HTR-8/SVneo (cell line): ENCODE measurements around the gene RALGAPB.
"Not testable (repeated sequence)": the region's sequence is repeated elsewhere in the genome, so short reads cannot be mapped to it uniquely, and the experiment has no call there.

ENCODE experiments used
- DNase-seq: peaks from one replicate; pipeline ENCODE4 v3.0.0; 2011; ENCODE audit warnings: low spot score, mixed read lengths; ENCODE audit not compliant: insufficient read length
- FAIRE-seq: peaks from 2 replicates; lab custom pipeline; 2011; peaks lifted over from hg19 to GRCh38; lab: Jason Lieb, UNC

Gene RALGAPB

DNA sequence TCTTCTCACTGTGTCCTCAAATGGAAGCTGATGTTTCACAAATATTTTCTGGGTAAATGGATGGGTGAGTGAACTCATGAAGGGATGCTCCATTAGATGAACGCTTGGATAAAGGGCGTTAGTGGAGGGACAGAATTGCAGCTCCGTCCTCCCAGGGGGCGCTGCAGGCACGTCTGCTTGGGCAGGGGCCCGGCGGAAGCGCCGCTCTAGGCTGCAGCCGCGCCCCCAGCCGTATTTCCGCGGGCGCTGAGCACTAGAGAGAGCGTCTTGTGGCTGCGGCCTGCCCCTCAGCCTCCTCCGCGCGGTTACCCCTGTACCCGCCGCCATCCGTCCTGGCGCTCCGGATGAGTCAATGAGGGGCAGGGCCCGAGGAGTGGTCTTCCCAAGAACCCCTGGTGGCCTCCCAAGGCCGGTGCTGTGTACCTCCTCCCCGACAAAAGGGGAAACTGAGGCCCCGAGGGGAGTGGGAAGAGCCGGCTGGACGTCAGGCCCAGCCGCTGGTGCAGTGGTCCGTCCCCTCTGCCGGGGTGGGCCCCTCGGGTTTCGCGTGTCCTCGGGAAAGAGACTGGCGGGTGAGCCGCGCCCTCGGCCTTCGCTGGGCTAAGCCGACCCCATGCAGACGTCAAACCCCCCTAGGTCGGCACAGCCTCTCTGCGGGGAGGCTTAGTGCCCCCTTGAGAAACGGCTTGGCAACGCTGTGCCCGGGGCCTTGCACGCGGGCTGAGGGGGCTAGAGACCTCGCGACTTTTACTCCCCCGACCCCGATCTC, 26.0 kb upstream of the RALGAPB start:
- DNase-seq: peak; percentile 91
- FAIRE-seq: peak; percentile 66

DNA sequence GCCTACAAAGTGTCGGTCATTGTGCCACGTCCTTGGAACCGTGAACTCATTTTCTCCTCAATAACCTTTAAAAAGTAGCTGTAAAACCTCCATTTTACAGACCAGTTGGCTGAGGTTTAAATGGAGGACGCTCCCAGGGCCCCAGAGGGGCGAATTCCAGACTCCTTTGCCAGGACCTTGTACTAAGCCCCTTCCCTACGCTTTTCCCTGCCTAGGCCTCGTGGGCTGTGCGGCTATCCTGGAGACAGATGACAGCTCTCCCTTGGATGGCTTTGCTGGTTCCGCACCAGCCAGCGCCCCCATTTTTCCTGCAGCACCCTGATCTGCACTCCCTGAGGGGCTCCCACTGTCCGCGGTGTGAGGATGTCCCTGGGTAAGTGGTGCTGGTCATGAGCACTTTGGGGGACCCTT, 25.4 kb upstream of the RALGAPB start:
- DNase-seq (no peak), FAIRE-seq (no peak)

DNA sequence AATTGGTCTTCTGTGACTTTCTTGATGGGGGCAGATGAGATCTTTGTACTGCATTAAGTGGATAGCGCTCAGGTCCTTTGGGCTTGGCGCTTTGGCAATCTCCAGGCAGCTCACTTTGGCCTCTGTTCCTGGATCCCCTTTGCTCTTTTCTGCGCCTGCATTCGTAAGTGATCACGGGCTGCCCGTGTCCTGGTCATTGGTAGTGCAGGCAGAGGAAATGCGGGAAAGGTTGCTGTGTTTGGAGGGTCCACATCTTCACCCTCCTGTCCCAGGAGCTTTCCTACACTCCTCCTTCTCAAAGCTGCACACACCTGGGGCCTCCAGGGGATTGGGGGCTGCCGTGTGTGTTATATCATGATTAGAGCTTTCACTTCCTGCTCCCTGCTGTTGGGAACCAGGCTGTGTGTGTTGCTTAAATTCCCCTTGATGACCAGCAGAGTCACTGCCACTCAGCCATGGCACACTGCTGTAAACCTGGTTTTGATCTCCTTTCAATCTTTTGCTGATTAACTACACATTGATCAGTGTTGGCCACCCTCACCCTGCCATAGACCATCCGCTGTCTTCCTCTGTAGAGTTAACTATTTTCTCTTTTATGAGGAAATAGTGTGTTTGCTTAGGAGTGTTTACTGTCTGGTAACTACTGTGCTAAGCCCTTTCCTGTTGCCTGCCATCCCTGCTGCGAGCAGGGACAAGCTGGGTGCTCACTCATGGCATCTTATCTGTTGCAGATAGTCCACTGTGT, 24.5 kb upstream of the RALGAPB start:
- FAIRE-seq: no peak

DNA sequence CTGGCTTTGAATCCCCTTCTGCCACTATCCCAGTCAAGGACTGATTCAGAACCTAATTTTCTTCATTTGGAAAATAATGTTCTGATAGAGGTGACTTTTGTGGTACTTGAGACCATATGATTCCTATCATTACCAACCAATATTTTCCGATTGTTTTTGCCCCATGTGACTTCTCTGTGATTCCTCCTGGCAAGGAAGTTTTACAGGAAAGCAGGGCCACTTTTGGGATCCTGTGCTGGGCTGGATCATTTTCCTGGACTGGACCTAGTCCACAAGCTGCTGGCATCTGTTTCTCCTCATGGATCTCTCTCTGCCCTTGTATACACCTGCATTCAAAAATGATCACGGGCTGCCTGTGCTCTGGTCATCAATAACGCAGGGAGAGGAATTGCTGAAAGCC, 23.6 kb upstream of the RALGAPB start:
- FAIRE-seq: no peak
- no peak for DNase-seq

More for the DNA sequence above, 24.5 kb upstream of the RALGAPB start:
- no peak for DNase-seq

DNA sequence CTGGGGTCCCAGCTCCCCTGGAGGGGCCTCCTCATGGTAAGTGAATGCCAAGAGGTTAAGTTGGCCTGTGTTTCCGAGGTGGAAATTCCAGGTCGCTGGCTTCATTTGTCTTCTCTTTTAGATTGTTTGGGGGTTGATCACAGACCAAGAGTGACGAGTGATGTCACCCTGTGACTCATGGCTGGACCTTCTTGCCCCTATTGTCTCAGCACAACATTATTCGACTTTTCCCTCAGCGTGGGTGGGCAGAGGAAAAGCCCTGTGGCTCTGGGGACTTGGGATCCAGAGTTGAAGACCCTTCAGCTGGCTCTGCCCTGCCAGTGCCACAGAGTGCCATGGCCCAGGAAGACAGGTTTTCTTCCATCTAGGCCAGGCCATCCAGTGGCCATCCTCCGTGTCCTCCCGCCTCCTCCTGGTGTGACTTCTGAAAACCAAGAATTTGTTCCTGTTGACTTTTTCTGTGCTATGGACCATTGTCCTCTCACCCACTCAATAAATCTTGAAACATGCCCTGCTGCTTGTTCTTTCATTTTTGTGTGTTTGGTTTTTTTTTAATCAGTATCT, 22.1 kb upstream of the RALGAPB start:
- peak; percentile 45 for DNase-seq
- no peak for FAIRE-seq

DNA sequence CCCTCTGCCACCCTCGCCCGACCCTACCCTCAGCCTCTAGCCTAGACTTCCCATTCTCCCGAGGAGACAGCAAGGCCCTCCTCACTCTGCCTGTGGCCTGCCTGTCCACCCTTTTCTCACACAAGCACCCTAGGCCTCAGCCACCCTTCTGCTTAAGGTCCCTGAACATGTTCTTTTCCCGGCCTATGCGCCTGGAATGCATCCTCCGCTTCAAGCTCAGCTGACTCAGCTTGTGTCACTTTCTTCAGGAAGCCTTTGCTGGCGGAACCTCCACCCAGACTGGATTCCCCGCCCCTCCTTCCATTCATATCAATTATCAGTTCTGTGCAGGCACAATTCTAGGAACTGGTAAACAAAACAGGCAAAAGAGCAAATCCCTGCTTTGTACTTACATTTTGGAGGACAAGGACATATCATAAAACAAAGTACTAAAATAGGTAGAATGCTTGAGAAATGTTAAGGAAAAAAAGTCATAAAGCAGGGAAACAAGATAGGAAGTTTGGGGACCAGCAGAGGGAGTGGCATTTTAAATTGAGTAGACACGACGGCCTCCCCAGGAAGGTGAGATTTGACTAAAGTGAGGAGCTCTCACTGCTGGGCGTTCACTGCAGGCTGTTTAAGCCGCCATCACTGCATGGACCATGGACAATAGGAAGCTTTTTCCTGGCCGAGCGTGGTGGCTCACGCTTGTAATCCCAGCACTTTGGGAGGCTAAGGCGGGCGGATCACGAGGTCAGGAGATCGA, 19.6 kb upstream of the RALGAPB start:
- DNase-seq (peak; percentile 57), FAIRE-seq (peak; percentile 83)

DNA sequence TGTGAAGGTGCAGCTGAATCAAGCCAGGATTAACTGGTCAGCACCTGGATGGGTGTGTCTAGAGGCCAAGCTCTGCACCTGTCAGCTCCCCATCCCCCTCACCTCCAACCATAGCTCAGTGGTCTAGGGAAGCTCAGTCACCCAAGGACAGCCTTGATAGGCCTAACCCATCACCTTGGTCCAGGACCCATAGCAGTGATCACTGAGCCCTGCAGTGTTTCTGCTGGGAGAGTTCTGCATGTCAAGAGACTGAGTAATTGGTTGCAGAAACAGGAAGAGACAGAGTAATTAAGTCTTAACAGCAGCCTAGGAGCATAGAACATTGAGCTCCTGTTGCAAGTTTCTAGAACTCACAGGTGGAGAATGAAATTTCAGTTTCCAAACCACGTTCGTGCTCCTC, 18.7 kb upstream of the RALGAPB start:
- FAIRE-seq (peak; percentile 16), DNase-seq (no peak)

DNA sequence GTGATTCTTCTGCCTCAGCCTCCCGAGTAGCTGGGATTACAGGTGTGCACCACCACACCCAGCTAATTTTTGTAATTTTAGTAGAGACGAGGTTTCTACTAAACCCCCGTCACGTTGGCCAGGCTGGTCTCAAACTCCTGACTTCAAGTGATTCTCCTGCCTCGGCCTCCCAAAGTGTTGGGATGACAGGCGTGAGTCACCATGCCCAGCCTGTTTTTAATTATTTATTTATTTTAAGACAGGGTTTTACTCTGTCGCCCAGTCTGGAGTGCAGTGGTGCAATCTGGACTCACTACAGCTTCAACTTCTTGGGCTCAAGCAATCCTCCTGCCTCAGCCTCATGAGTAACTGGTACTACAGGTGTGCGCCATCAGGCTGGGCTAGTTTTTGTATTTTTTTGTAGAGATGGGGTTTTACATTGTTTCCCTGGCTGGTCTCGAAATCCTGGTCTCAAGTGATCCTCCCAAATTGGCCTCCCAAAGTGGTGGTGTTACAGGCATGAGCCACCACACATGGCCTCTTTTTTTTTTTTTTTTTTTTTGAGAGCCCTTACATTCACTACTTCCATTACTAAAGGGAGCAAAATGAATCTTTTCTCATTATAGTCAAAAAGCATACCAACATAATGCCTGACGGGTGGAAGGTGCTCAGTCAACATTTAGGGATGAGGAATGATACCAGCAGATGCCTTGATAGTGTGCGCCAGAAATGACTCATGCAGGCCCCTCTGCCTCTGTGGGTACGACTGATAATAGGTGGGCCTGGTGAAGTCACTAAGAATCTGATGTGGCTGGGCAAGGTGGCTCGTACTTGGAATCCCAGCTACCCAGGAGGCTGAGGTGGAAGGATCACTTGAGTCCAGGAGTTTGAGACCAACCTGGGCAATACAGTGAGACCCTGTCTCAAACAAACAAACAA, 17.8 kb upstream of the RALGAPB start:
- FAIRE-seq (no peak), DNase-seq (no peak)

DNA sequence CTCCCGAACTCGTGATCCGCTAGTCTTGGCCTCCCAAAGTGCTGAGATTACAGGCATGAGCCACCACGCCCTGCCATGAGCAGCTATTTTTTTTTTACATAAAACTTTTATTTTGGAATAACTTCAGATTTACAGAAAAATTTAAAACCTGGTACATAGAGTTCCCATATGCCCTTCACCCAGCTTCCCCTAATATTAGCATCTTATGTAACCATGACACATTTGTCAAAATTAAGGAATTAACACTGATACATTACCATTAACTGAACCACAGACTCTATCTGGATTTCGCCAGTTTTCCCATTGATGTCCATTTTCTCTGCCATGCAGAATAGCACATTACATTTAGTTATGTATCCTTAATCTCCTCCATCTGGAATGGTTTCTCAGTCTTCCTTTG, 14.3 kb upstream of the RALGAPB start:
- no peak for DNase-seq
- FAIRE-seq: no peak

DNA sequence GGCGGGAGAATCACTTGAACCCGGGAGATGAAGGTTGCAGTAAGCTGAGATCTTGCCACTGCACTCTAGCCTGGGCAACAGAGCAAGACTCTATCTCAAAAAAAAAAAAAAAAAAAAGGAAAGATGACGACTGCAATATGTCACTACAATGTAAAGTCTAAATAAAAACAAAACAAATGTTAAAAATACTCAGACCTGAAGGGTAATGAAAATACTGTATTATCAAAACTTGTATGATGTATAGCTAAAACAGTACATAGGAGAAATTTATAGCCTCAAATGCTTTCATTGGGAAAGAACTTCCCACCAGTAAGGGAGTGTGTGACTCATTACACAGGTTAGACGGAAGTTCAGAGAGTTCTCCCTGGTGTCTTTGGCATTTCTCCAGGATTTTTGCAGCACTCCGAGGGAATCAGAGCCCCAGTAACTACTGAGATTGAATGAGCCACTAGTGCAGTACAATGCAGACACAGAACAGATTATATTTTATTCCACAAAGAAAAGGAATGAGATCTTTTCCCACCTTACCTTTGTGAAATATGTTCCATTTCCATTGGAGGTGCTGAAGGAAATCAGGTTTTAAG, 12.5 kb upstream of the RALGAPB start:
- peak; percentile 95 for DNase-seq
- FAIRE-seq: peak; percentile 89

DNA sequence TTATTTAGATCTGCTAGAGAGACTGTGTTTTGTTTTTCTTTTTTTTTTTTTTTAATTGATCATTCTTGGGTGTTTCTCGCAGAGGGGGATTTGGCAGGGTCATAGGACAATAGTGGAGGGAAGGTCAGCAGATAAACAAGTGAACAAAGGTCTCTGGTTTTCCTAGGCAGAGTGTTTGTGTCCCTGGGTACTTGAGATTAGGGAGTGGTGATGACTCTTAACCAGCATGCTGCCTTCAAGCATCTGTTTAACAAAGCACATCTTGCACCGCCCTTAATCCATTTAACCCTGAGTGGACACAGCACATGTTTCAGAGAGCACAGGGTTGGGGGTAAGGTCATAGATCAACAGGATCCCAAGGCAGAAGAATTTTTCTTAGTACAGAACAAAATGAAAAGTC, 12.0 kb upstream of the RALGAPB start:
- FAIRE-seq, DNase-seq: not testable (repeated sequence)

DNA sequence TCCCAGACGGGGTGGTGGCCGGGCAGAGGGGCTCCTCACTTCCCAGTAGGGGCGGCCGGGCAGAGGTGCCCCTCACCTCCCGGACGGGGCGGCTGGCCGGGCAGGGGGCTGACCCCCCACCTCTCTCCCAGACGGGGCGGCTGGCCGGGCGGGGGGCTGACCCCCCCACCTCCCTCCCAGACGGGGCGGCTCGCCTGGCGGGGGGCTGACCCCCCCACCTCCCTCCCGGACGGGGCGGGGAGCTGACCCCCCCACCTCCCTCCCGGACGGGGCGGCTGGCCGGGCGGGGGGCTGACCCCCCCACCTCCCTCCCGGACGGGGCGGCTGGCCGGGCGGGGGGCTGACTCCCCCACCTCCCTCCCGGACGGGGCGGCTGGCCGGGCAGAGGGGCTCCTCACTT, 11.5 kb upstream of the RALGAPB start:
- not testable (repeated sequence) for DNase-seq, FAIRE-seq

DNA sequence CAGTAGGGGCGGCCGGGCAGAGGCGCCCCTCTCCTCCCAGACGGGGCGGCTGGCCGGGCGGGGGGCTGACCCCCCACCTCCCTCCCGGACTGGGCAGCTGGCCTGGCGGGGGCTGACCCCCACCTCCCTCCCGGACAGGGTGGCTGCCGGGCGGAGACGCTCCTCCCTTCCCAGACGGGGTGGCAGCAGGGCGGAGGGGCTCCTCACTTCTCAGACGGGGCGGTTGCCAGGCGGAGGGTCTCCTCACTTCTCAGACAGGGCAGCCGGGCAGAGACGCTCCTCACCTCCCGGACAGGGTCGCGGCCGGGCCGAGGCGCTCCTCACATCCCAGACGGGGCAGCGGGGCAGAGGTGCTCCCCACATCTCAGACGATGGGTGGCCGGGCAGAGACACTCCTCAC, 11.1 kb upstream of the RALGAPB start:
- DNase-seq, FAIRE-seq: not testable (repeated sequence)

DNA sequence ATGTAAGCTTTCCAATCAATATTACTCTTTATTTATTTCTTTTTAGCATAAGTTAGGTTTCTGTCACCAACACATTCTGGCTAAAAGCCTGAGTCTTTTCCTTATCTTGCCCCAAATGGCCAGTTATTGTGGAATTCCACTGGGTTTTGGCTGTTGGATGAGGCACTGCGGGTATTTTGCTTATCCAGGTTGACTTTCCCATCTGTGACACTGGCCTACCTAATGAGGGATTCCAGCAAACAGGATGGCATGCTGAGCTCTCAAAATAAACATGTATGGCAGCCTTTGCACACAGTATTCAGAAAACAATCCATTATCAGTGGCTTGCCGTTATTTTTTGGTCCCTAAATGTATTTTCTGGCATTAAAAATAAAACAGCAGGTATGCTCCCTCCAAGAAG, 6.5 kb upstream of the RALGAPB start:
- no peak for FAIRE-seq
- no peak for DNase-seq

DNA sequence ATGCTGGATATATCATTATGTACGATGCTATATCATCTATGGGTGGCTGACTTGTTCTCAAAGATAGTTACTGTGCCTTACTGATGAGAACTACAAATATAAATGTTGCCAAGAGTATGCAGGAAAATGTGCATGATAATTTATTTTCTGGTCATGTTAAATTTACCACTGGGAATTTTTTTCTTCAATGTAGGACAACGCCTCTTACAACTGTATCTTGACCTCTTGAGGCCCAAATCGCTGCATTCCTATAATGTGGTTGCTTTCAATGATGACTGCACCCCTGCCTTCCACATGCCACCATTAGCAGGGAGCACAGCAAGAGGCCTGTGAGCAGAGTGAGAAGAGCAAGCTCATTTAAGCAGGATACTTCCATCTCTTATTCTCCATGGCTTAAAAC, 5.7 kb upstream of the RALGAPB start:
- peak; percentile 76 for FAIRE-seq

DNA sequence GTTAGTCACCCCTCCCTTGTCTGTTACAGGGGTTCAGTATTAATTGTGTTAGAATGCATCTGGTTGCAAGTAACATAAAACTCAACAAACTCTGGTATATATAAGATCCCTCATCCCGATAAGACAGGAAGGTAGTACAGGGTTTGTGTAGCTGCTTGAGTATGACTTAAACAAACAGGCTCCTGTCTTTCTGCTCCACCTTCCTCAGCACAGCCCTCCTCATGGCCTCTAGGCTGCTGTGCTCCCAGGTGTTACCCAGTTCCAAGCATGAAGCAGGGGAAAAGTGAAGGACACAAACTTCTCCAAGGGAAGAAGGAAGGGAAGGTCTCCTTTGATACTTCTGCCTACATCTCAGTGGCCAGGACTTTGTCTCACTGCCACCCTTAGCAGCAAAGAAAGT, 1.4 kb upstream of the RALGAPB start:
- FAIRE-seq (peak; percentile 4), DNase-seq (no peak)

More for the DNA sequence above, 5.7 kb upstream of the RALGAPB start:
- no peak for DNase-seq

DNA sequence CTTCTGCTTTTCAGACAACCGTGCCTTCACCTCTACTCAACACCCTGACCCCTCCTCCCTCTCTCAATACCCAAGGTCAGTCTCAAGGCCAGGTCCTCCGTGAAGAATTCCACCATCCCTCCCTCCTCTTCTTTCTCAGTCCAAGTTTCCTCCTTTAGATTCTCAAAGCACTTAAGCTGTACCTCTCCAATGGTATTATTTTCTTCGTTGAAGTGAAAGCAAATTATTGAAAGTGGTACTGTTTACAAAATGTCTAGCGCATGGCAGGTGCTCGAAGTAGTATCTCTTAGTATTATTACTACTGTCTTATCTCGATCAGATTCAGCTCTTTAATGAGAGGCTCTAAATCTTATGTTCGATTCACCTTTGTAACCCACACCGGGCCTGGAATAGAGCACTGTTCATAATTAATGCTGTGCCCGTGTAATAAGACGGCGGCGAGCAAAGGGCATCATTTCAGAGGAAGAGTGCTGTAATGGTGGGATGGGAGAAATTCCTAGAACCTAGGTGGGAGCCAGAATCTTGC, 593 bp upstream of the RALGAPB start:
- FAIRE-seq (peak; percentile 26), DNase-seq (no peak)

DNA sequence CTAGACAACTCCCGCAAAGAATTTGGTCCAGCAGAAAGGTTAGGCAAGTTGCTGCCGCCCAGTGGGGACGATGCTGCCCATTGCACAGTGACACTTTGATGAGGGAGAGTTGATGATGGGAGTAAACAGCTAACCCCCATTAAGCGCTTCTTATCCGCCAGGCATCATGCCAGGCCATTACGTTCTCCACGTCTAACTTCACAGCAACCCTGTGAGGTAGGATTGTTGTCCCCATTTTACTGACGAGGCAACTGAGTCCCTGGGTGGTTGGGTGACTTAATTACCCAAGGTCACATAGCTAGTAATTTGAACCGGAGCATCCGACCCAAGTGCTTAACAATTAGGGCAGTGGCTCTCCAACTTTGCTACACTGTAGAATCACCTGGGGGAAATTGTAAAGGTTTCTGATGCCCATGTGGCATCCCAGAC, 738 bp downstream of the RALGAPB start:
- FAIRE-seq: peak; percentile 75
- DNase-seq: no peak

DNA sequence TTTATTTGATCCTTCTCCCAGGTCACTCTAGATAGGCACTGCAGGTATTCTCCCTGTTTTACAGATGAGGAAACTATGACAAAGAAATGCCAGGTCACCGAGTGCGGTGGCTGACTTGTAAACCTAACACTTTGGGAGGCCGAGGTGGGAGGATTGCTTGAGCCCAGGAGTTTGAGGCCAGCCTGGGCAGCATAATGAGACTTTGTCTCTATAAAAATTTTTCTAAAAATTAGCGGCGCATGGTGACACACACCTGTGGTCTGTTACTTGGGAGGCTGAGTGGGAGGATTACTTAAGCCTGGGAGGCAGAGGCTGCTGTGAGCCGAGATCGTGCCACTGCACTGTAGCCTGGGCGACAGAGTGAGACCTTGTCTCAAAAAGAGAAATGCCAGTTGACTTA, 5.1 kb downstream of the RALGAPB start:
- peak; percentile 44 for FAIRE-seq
- DNase-seq: no peak
